ENCODE results near the gene CLSTN1. TPM values are rescaled to one million over a fixed set of nuclear protein-coding genes. Genes with fewer than 3 reads are reported as not detected.

The CLSTN1 gene
- total and polyA plus RNA-seq, 10 of the 15 experiments (the other 5 are each of a cell fraction or from before 2014, with no cell fraction given): 2.7 to 64.4 (median 23.2) TPM

DNA sequence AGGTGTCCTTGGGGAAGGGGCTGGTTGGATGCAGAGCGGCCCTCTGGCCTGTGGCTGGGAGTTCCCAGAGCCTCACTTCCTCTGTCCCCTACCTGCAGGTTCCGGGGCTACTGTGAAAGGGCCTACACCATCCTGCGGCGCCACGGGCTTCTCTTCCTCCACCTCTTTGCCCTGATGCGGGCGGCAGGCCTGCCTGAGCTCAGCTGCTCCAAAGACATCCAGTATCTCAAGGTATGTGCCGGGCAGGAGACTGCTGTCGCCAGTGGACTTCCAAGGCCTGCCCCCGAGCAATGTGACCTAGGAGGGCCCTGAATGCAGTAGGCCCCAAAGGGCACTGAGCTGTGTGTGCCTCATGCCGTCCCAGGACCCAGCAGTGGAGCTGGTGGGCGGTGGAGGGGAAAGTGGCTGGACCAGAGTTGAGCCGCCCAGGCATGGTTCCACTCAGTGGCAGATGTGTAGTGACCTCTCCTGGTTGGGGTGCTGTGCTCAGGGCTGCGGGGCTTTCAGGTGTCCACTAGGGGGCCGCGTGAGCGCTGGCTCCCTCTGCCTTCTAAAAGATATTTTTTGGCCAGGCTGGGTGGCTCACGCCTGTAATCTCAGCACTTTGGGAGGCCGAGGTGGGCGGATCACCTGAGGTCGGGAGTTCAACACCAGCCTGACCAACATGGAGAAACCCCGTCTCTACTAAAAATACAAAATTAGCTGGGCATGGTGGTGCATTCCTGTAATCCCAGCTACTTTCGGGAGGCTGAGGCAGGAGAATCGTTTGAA is 98.9 kb downstream of the CLSTN1 start:
- Histone ChIP-seq H3K27ac (ENCODE audit: control insufficient read depth, insufficient read depth) (no peak overlapping the region), H3K9me3 (replicated peaks; ENCODE audit: control insufficient read depth, insufficient read depth, low read length) (no peaks in the 10 kb centered on the region; the same call in 2 of the 3 replicates), H3K4me2 (ENCODE audit: control insufficient read depth, insufficient read depth) (no peak overlapping the region), H3K27me3 (replicated peaks in 1 of 2; ENCODE audit: control insufficient read depth in 2 of 2, insufficient read depth in 2 of 2, low read length in 1 of 2) (no peaks in the 10 kb centered on the region), H2AFZ (ENCODE audit: control insufficient read depth, low read depth, low read length) (no peak overlapping the region), H3K9ac (ENCODE audit: control insufficient read depth, insufficient read depth, low read length) (no peak overlapping the region), H3K36me3 (ENCODE audit: control insufficient read depth in 2 of 2, insufficient read depth in 2 of 2, low read length in 1 of 2) (peaks cover 32 to 68% of the 10 kb centered on the region in 2 experiments), H3K79me2 (ENCODE audit: control insufficient read depth, insufficient read depth, low read length) (no peaks in the 10 kb centered on the region), H4K20me1 (ENCODE audit: control insufficient read depth, insufficient read depth) (no peaks in the 10 kb centered on the region; the same call in 1 of the 2 replicates), H3K4me3 (no peak overlapping the region), H3K4me1 (ENCODE audit: control insufficient read depth, insufficient read depth, low read length) (no peaks in the 10 kb centered on the region)
- CTCF ChIA-PET: interaction anchor here (0.6 to 3.2 kb wide), 9 partner anchors 27 to 146 kb away, joined by 3 to 21 read pairs (median 3); no protein-coding TSS in a partner anchor
- SMC1A ChIA-PET (ENCODE audit: uncharacterized antibody, unreplicated experiment): interaction anchor here (1.3 to 1.5 kb wide), 2 partner anchors 98 to 109 kb away, joined by 5 to 6 read pairs; no protein-coding TSS in a partner anchor
- DNase-seq (ENCODE audit: low read depth, low spot score) (no peak), ATAC-seq (peak; percentile 91), FAIRE-seq (no peak)
- RAD21 ChIA-PET (ENCODE audit: unreplicated experiment): interaction anchor here (1.0 to 1.5 kb wide), 3 partner anchors 96 to 109 kb away, joined by 4 to 6 read pairs (median 4); no protein-coding TSS in a partner anchor
- 65% methylated on average over 24 of the region's 24 CpGs for whole genome bisulfite sequencing (ENCODE audit: insufficient coverage, insufficient replicate concordance, low lambda C conversion rate, missing lambda C conversion rate)
- no TSS peak for BruUV-seq (replicated peaks)
- intact Hi-C loops (cut with micrococcal nuclease; ENCODE audit: unreplicated experiment) (loop anchor here (2.0 kb wide), 1 partner anchor 98 kb away; no protein-coding TSS in a partner anchor), in situ Hi-C loops (cut with MboI) (no loop called here)
- POLR2A ChIA-PET: no interaction called here
- TF ChIP-seq ATF7 (IDR thresholded peaks at IDR 0.05; ENCODE audit: low read depth) (no peak), KDM1A (IDR thresholded peaks at IDR 0.05; ENCODE audit: borderline replicate concordance) (no peak), LARP7 (IDR thresholded peaks at IDR 0.05) (no peak), JUND (IDR thresholded peaks at IDR 0.05; ENCODE audit: low read depth, low read length) (no peak), KAT2A (conservative IDR thresholded peaks at IDR 0.05; ENCODE audit: control insufficient read depth, low read depth, low read length) (no peak), EGR1 (IDR thresholded peaks at IDR 0.05; ENCODE audit: borderline replicate concordance in 1 of 2, low read depth in 2 of 2, low read length in 2 of 2) (no peak), ZNF24 (IDR thresholded peaks at IDR 0.05) (no peak), NRF1 (conservative IDR thresholded peaks at IDR 0.05; ENCODE audit: low read depth, low read length) (no peak), NFYA (IDR thresholded peaks at IDR 0.05; ENCODE audit: borderline replicate concordance, low read depth, low read length) (no peak), ASH2L (IDR thresholded peaks at IDR 0.05; ENCODE audit: borderline replicate concordance, low read depth) (no peak), RBBP5 (conservative IDR thresholded peaks at IDR 0.05) (no peak)
- TF ChIP-seq, protein P1, sequence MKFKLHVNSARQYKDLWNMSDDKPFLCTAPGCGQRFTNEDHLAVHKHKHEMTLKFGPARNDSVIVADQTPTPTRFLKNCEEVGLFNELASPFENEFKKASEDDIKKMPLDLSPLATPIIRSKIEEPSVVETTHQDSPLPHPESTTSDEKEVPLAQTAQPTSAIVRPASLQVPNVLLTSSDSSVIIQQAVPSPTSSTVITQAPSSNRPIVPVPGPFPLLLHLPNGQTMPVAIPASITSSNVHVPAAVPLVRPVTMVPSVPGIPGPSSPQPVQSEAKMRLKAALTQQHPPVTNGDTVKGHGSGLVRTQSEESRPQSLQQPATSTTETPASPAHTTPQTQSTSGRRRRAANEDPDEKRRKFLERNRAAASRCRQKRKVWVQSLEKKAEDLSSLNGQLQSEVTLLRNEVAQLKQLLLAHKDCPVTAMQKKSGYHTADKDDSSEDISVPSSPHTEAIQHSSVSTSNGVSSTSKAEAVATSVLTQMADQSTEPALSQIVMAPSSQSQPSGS (IDR thresholded peaks at IDR 0.05; ENCODE audit: low read length): no peak
- TF ChIP-seq, protein P2, sequence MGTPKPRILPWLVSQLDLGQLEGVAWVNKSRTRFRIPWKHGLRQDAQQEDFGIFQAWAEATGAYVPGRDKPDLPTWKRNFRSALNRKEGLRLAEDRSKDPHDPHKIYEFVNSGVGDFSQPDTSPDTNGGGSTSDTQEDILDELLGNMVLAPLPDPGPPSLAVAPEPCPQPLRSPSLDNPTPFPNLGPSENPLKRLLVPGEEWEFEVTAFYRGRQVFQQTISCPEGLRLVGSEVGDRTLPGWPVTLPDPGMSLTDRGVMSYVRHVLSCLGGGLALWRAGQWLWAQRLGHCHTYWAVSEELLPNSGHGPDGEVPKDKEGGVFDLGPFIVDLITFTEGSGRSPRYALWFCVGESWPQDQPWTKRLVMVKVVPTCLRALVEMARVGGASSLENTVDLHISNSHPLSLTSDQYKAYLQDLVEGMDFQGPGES (IDR thresholded peaks at IDR 0.05): no peak
- TF ChIP-seq, protein P3, sequence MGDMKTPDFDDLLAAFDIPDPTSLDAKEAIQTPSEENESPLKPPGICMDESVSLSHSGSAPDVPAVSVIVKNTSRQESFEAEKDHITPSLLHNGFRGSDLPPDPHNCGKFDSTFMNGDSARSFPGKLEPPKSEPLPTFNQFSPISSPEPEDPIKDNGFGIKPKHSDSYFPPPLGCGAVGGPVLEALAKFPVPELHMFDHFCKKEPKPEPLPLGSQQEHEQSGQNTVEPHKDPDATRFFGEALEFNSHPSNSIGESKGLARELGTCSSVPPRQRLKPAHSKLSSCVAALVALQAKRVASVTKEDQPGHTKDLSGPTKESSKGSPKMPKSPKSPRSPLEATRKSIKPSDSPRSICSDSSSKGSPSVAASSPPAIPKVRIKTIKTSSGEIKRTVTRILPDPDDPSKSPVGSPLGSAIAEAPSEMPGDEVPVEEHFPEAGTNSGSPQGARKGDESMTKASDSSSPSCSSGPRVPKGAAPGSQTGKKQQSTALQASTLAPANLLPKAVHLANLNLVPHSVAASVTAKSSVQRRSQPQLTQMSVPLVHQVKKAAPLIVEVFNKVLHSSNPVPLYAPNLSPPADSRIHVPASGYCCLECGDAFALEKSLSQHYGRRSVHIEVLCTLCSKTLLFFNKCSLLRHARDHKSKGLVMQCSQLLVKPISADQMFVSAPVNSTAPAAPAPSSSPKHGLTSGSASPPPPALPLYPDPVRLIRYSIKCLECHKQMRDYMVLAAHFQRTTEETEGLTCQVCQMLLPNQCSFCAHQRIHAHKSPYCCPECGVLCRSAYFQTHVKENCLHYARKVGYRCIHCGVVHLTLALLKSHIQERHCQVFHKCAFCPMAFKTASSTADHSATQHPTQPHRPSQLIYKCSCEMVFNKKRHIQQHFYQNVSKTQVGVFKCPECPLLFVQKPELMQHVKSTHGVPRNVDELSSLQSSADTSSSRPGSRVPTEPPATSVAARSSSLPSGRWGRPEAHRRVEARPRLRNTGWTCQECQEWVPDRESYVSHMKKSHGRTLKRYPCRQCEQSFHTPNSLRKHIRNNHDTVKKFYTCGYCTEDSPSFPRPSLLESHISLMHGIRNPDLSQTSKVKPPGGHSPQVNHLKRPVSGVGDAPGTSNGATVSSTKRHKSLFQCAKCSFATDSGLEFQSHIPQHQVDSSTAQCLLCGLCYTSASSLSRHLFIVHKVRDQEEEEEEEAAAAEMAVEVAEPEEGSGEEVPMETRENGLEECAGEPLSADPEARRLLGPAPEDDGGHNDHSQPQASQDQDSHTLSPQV (IDR thresholded peaks at IDR 0.05): no peak
